Measurements from ENCODE around the gene UGT2B10.

Gene UGT2B10

GRCh38 chr4:68871809-68872642 lies 56.2 kb downstream of the UGT2B10 start:
- DNase-seq, result no peak

GRCh38 chr4:68872643-68873502 lies 57.1 kb downstream of the UGT2B10 start:
- DNase-seq, result no peak

- DNase-seq, result no peak
These were observed 58.7 kb downstream of the UGT2B10 start for GRCh38 chr4:68874507-68874906.

- DNase-seq, result no peak
These were observed 61.8 kb downstream of the UGT2B10 start for GRCh38 chr4:68877555-68877954.

GRCh38 chr4:68878048-68878447 lies 62.3 kb downstream of the UGT2B10 start:
- no peak for DNase-seq

Data from CD4-positive, alpha-beta T cell treated with Interleukin-12 subunit alpha and Interleukin-12 subunit beta, for 1 hour (primary cell).